H4 (cell line): ENCODE results near the gene API5. TPM values are rescaled to one million over a fixed set of nuclear protein-coding genes. Genes with fewer than 3 reads are reported as not detected.
"Not testable (repeated sequence)": the region's sequence is repeated elsewhere in the genome, so short reads cannot be mapped to it uniquely, and the experiment has no call there.

Experiments used
- DNase-seq: peaks from one replicate; pipeline ENCODE4 v3.0.0-alpha.2; 2015; ENCODE audit warnings: low spot score
- total RNA-seq: library from RNA; depleted of rRNA; stranded (reverse); fragments of >200 nt; shearing (Covaris generic); gene quantifications from 2 replicates; pipeline ENCODE4 v1.2.3, GENCODE V29; 2014; rRNA removed

Gene API5
- total RNA-seq = 96.6 and 125 TPM in 2 replicates

DNA sequence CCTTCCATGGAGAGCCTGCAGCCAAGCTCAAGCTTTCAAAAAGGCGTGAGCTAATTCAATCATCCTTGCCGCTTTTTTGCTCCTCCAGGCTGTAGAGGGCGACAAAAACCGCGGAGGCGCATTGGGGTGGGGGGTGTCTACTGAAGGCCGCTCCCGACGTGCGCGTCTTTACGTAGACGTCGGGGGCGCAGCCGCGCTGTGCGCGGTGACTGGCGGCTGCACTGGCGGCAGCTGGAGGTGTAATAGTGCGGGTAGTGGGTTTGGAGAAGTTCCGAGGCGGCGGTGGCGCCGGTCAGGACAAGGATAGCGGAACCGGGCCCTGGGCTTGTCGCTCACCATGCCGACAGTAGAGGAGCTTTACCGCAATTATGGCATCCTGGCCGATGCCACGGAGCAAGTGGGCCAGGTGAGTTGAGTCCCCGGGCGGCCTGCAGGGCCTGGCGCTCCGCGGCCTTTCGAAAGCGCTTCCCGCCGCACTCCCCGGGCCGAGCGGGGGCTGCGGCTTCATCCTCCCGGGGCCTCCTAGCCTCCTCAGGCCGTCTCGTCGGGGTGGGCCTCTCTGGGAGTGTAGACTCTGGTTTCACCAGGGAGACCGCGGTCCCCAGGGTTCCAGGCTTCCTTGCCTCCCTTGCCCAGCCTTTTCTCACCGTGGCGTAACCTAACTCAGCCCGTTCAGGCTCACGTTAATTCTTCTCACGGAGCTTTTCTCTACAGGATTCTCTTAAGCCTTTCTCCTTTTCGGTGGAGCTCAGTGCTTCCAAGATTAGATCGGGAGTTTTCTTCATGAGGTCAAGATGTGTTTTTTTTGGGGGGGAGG is at the start of gene API5:
API5 (plus strand) TSS at position 206 of the 817 bp plus-strand sequence; CDS start at position 338, 132 bp downstream.
- peak; percentile 96 for DNase-seq

DNA sequence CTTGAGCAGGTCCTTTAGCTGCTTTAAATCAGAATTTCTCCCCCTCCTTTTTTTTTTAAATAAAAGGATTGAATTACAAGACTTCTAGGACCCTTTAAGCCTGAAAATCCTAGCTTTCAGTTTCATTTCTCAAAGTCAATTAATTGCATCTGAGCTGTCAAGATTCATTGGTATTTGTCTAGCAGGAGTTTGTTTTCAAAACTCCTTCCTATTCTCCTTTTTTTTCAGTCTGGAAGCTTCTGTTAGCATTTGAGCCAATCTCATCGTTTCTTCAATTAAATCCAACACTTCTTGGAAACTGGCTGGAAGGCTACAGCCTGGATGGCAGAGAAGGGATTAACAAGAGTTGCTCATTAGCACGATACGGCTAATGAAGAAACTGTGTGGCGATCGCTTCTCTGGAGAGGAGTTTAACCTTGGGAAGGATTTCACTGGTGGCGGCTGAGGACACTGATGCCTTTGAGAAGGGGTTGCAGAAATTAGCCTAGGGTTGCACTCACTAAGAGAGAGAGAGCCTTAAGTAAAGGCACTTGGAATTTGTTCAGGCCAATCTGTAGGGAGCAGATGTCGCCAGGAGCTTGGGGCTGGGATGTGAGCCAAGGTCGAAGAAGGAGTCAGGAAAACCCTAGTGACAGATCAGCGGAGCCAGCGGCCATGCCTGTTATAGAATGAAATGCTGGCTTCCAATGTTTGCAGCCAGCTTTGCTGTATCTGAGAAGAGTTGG is 43.8 kb upstream of the API5 start:
- DNase-seq = peak; percentile 10

DNA sequence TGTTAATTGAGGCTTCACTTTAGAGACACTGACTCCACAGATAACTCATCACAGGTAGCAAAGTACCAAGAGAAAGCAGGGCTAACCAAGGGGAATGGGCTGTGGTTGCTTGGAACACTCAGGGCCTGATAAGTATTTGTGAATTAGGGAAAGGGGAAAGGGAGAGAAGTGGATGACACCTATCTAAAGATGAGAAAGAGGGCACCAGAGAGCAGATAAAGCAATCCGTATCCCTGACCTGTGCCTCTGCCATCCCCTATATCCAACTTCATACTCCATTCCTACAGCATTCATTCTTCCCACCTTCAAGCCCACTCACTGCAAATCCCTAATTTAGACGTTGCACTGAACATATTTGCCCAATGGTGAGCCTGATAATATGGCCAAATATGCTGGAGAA is 43.0 kb upstream of the API5 start:
- no peak for DNase-seq

DNA sequence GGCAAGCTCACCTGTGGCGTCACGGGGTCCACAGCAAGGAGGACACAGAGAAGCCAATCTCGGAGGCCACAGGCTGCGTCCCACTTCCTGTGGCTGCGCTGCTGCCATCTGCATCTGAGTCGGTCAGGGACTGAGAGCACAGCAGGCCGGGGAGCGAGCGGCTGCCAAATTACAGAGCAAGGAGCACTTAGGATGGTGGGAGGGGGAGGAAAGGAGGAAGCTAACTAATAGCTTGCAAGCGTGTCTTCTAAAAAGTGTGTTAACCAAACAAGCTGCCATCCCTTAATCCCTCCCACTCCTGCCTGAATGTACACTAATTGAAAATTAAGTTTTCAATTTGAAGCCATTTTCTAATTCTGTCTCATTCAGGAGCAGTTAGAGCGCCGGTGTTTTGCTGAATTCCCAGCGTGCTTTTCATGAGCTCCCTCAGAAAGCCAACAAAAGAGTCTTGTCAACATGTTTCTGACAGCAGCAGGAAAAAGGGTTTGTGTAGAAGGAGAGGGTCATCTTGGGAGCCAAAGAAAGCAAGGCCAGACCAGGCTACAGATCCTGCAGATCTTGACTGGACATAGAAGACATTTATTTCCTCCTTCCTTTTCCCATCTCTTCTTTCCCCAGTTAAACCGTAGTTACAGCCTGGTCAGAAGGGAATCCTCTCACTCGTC is 42.4 kb upstream of the API5 start:
- DNase-seq = no peak

DNA sequence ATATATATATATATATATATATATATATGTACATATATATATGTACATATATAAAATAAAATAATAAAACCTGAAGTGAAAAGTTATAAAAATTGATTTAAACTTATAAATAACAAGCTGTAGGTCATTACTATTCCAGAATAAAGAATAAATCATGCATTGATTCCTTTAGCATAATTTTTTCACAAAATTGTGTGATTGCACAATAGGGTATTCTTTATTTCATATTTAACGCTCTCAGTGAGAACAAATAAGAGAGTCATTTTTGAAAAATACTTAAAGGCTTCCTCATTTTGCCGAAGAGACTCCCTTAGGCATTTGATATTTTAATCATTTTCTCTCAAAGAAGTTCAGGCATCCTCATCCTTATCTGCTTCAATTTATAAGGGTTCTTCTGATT is 41.3 kb upstream of the API5 start:
- no peak for DNase-seq

DNA sequence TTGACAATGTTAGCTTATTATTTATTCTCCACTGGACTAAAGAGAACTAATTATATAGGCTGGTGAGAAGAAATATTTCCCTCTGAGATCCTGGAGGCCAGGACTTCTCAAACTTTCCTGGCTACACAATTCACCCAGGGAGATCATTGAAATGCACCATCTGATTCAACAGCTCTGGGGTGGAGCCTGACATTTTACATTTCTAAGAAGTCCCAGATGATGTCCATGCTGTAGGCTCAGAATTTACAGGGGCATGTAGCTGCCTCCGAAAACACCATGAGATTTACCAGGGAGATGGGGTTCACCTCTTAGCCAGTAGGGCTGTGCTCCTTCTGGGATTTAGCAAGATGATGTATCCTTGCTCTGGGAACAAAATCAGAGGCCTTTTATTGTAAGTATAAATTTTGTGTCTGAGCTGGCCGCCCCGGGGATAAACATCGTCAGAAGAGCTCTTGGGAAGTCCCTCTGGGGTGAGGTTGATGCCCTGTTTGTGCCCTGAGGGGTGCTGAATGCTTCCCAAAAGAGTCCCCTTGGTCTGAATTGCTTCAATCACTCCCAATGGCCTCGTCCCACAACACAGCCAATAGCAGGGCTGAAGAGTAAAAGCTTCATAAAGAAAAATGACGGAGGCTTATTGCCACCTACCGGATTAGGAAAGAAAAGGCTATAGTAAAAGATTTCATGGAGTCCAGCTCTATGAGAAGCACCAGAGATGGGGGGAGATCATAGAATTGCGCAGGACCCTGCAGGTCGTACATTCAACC is 33.4 kb upstream of the API5 start:
- DNase-seq = peak; percentile 62

DNA sequence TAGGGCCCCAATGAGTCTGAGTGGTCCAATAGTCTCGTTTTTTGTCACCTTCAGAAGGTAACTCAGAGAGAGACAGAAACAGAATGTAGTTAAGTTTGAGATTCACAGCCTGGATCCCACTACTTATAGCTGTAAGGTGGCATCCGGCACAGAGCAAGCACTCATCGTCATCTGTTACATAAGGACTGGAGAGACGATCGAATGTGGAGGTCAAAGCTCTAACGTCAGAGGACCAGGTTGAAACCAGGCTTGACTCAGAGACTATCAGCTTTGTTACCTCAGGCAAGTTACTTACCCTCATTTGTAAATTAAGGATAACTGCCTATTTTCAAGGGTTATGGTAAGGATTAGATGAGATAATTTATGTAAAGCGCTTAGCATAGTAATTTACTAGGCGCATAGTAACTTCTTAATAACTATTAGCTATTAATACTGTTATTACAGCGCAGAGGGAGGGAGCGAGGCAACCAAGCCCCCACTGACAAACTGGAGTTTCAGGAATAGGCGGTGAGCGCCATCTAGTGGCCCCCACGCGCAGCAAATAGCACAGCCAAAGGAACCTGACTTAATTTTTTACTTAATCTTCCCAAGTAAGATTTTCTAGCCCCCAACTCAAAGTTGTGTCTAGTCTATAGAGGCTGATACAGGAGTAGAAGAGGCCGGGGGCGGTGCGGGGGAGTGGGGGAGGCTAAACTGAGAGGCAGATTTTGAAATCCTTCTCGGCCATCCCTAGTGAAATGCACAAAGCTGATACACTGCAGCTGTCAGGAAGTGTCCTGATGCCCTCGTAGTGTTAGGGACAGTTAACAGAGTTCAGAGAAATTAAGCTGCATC is 29.0 kb upstream of the API5 start:
- DNase-seq = peak; percentile 20

DNA sequence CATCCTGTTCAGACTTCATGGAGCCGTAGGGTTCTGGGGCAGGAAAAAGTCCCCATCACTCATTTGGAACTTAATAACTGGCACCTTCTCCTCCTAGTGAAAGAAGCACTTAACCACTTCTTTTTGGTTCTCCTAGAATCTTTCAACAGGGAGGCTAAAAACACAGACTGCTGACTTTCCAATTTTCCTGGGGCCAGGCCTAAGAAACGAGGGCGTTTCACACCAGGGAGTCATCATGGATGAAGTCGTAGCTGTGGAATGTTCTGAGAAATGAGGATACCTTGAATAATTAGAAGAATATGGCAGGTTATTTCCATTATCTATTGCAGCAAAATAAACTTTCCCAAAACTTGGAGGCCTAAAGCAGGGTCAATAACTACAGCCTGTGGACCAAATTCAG is 26.0 kb upstream of the API5 start:
- DNase-seq = no peak

DNA sequence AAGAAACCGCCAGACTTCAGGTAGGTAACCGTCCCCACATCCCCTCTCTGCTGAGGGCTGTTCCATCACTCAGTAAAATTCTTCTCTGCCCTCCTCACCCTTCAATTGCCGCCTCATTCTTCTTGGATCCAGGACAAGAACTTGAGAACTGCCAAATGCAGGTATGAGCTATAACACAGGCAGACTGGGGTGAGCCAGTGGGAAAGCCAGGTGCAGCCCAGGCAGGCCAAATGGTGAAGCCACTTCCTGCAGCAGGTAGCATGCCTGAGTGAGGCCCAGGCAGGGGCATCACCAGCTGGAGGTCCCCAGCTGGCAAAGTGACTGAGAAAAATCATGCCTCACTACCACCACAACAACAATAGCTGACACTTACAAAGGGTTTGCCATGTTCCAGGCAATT is 22.4 kb upstream of the API5 start:
- no peak for DNase-seq

DNA sequence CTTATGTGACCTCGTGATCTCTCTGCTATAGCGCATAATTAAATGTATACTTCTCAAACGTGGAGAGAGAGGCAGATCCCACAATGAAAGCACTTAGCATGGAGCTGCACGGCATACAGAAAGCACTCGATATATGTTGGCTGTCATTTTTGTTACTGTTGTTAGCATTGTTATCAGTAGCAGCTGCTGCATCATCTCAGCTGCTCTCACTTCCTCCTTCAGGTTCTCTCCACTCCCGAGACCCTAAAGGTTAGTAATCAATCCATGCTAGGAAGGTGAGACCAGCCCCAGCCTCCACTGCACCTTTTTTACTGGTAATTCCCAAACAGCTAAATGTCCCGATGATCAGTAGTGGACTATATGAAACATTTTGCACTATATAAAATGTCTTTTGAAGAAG is 13.4 kb upstream of the API5 start:
- DNase-seq = no peak

DNA sequence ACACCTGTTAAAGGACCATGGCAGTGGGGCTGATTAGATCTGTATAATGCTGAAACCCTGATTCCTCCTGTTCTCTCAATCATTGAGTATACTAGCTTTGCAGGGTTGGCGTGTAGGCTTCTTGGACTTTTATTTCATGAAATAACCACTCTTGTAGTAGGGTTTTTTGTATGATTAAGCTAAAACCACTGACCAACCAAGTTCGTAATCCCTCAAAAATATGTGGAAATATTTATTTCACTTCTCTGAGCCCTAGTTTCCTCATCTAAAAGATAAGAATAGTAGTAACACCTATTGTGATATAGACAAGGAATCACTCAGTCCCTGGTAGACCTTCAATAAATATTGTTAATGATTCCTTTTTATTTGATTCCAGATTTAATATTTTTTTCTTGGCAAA is 4.2 kb downstream of the API5 start:
- no peak for DNase-seq

DNA sequence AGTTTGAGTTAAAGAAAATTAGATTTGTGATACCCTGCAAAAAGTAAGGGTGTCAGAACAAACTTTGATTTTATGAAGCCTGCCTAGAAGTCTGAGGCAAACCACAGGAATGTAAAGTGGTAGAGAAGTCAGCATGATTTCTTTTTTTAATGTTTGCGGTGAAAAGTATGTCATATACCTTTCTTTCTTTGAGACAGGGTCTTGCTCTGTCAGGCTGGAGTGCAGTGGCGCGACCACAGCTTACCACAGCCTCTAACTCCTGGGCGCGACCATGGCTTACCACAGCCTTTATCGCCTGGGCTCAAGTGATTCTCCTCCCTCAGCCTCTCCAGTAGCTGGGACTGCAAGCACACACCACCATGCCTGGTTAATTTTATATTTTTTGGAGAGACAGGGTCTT is 4.7 kb downstream of the API5 start:
- DNase-seq = peak; percentile 71

DNA sequence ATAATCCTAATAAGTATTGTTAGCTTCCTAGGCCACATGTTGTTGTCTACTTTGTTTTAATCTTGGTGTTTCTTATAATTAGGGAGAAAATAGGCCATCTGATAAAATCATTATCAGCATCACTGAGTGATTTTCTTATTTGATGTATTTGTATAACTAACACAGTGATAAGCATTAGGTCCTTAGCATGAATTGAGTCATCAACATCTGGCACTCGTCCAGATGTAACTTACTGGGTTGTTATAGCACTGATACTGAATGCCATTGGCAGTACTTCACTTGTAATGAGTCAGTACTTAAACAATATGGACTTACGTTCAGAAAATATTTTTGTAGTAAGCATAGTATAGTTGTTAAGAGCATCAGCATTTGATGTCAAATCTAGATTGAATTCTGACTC is 16.2 kb downstream of the API5 start:
- peak; percentile 47 for DNase-seq

DNA sequence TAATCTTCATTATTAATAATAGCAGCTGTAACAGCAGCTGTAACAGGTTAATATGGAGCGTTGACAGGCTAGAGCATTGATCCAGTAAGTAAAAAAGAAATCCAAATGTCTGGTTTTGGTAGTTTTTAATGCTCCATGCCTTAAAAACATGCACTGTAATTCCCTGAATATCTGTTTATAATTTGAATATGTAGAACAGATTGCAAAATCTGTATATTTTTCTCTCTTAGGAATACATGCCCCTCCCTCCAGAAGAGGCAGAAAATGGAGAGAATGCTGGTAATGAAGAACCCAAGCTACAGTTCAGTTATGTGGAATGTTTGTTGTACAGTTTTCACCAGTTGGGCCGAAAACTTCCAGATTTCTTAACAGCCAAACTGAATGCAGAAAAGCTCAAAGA is 16.7 kb downstream of the API5 start:
- no peak for DNase-seq

DNA sequence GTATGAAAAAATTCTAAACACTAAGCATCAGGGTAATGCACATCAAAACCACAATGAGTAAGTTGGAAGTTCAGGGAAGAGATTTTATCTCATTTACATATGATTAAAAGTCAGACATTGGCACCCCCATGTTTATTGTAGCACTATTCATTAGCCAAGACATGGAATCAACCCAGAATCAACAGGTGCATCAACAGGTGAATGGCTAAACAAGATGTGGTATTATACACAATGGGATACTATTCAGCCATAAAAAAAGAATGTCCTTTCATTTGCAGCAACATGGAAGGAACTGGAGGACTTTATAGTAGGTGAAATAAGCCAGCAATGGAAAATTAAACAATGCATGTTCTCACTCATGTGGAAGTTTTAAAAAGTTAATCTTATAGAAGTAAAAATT is 29.4 kb downstream of the API5 start:
- DNase-seq = no peak

DNA sequence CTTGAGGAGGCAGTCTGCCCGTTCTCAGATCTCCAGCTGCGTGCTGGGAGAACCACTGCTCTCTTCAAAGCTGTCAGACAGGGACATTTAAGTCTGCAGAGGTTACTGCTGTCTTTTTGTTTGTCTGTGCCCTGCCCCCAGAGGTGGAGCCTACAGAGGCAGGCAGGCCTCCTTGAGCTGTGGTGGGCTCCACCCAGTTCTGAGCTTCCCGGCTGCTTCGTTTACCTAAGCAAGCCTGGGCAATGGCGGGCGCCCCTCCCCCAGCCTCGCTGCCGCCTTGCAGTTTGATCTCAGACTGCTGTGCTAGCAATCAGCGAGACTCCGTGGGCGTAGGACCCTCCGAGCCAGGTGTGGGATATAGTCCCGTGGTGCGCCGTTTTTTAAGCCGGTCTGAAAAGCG is 39.6 kb downstream of the API5 start:
- not testable (repeated sequence) for DNase-seq

DNA sequence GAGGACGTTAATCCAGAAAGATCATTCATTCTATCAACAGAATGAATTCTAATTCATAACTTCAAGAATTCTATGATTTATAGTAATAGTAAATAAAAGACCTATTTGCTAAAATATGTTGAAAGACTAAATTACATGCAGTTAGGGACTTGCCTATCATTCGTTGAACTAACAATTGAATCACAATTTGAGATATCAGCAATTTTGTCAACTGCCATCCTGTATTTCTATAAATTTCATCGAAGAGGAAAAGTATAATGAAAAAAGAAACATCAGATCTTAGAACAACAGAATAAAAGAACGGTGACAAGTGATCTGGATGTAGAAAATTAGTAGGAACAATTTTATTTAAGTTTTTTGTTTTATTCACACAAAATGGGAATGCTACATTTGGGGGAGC is 42.5 kb downstream of the API5 start:
- DNase-seq = no peak

DNA sequence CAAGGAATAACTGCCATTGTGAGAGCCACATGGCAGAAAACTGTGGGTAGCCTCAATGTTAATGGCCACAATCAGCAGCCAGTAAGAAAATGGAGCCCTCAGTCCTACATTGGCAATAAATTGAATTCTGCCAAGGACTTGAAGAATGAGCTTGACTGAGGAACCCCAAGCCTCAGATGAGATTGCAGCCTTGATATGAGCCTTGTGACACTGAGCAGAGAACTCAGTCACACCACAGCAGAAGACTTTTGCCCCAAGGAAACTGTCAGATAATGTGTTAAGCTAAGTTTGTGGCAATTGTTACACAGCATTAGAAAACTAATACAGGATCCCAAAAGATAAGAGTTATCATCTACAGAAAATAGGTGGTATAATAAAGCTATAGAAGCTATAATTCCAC is 44.5 kb downstream of the API5 start:
- no peak for DNase-seq

DNA sequence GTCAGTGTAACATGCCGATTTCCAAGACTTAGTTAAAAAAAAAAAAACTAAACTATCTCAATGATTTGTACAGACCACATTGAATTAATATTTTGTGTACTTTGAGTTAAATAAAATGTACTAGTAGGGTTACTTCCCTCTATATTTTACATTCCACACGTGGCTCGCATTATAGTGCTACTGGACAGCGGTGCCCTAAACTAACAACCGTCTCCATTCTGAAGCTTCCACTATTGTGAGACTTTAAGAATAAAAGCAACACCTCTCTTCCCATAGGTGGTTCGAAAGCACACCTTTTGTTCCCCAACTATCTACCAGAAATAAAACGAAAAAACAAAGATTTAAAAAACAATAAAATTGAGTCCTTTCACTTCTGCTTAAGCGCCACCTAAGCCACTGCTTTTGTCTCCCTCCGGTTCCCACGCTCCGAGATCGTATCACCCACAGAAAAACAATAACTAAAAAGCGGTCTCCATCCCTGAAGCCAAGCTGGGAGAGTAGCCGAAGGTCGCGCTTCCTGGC is 46.5 kb downstream of the API5 start:
- DNase-seq = no peak

DNA sequence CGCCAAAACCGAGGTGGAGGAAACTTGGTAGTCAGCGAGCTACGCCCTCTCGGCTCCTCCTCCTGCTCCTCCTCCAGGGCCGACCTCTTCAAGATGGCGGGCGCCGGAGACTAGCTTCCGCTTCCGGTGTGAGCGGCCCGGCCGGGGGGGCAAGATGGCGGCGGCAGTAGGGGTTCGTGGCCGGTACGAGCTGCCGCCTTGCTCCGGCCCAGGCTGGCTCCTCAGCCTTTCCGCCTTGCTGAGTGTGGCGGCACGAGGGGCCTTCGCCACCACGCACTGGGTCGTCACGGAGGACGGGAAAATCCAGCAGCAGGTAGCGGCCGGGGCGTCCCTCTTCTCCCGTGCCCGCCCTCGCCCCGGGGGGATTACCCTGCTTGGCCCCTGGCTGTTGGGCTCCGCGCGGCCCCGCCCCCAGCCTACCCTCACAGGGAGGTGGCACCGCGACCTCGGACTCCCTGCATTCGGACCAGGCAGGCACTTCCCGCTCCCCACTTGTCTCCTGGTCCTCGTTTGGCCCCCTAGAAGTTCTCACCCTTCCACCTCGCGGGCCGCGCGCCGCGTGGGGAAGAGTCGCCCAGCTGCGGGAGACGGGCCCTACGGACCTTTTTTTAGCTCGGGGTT is 47.1 kb downstream of the API5 start, which contains the start of gene TTC17:
TTC17 (plus strand) TSS at position 120 of the 621 bp plus-strand sequence; CDS start at position 155, 35 bp downstream.
- peak; percentile 94 for DNase-seq
